HG03521 (cell line): ENCODE measurements around the gene TYW3.

Experiments
- ATAC-seq: cut with Tn5 transposase; IDR thresholded peaks from one replicate; pipeline ENCODE4 v1.9.1; 2021; ENCODE audit warnings: mild to moderate bottlenecking, moderate library complexity; ENCODE audit not compliant: unreplicated experiment

Gene TYW3

GRCh38 chr1:74780594-74780993 is 47.6 kb downstream of the TYW3 start:
- ATAC-seq, result no peak

DNA sequence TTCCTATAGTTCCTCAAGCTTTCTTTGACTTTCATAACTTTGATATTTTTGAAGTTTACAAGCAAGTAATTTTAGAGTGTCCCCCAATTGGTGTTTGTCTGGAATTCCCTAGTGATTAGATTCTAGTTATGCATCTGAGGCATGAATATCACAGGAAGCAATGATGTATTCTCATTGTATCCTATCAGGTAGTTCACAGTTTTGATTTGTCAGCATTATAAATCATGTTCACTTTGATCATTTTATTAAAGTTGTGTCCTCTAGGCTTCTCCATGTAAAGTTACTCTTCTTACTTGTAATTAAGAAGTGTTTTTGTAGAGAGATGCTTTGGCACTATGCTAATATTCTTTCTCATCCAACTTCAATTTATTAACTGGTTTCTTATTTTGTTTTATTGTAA is 53.0 kb downstream of the TYW3 start:
- no peak for ATAC-seq

GRCh38 chr1:74790453-74790852 is 57.5 kb downstream of the TYW3 start:
- no peak for ATAC-seq

DNA sequence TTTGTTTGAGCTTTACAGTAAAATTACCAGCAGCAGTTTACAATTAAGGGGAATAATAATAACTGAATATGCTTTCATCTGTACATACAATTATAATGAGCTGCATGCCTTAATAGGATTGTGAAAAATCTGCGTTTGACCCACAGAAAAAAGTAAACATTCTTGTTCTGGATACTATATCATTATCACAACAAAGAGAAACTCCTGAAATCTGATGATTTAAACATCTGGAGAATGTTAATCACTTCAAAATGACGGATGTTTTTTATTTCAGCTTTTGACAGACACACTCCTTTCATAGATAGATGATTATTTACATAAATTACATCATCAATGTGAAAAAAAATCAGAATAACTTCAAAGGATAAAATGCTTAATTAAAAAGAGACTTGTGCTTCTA is 58.5 kb downstream of the TYW3 start:
- no peak for ATAC-seq

- no peak for ATAC-seq
Observed at GRCh38 chr1:74799119-74799657, 66.2 kb downstream of the TYW3 start.

DNA sequence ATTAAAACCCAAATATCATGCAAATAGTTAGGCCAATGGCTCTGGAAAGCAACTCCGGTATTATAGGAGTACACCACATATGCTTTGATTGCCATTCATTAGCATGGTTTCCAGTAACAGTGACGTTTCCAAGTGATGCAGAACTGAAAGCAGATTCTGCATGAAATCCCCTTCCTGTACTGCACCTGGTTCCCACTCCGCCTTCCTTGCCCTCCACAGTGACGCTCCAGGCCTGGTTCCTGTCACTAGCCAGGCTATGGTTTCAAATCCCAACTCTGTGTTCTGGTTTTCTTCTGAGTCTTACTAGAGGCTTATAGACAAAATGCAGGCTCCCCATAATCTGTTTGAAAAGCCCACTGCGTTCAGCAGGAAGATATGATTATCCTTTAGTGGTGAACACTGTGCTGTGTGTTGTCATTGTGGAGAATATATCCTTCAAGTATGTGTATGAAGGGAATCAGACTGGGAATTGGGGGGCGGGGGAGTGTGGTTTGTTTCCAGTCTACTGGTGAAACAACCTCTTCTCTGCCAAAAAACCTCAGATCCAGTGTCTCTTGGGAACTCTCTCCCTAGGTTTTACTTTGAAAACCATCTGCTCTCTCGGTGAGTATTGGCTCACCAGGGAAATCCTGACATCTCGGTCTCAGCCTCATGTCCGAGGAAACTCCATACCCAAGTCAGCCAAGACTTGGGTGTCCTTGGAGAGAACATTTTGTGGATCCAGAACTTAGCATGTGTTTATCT is 78.7 kb downstream of the TYW3 start:
- peak; percentile 4 for ATAC-seq

DNA sequence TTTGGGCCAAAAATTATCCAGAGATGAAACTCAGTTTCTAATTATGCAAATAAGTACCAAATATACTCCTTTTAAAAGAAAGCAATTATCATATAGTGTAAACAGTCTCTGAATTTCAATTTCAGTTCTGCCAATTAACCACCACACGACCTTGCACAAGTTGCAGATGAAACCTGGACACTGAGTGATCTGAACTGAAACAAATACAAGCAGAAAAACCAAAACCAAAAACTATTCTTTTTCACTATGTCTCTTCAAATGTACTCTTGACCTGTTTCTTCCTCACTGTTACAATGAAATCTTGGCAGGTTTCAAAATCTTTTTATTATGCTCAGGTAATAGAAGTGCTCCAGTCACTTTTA is 79.2 kb downstream of the TYW3 start:
- peak; percentile 97 for ATAC-seq
